Stimulated activated naive CD8-positive, alpha-beta T cell treated with anti-CD3 and anti-CD28 coated beads, Interleukin-15, amount 100 ng/mL, for 72 hours (primary cell): ENCODE data around the gene MYOF.
A peak's percentile ranks its signal among the peaks of the same experiment; 100 is the strongest.
"Not testable (repeated sequence)": the region's sequence is repeated elsewhere in the genome, so short reads cannot be mapped to it uniquely, and the experiment has no call there.

ENCODE experiments used
- ATAC-seq: fragments of 150-1000 bp; cut with Tn5 transposase; 2 replicates; pipeline ENCODE4 v1.10.0; 2021; ENCODE audit warnings: mild to moderate bottlenecking, moderate library complexity
- DNase-seq, 2 donors: peaks; one replicate each; pipeline ENCODE4 v3.0.0; 2021 to 2022
- H3K27ac Mint-ChIP-seq, 2 donors: one replicate each; pipeline ENCODE4 v1.8.0; 2022; ENCODE audit warnings: mild to moderate bottlenecking in 2 of 2, mixed read lengths in 2 of 2, moderate library complexity in 2 of 2
- H3K27me3 Mint-ChIP-seq: one replicate; pipeline ENCODE4 v1.8.0; 2022; ENCODE audit warnings: mixed read lengths
- H3K4me1 Mint-ChIP-seq: one replicate; pipeline ENCODE4 v1.8.0; 2022; ENCODE audit warnings: mild to moderate bottlenecking, mixed read lengths
- H3K4me3 Mint-ChIP-seq, 2 donors: one replicate each; pipeline ENCODE4 v1.8.0; 2022; ENCODE audit warnings: mild to moderate bottlenecking in 2 of 2, mixed read lengths in 2 of 2, moderate library complexity in 1 of 2
- H3K9me3 Mint-ChIP-seq, 2 donors: one replicate each; pipeline ENCODE4 v1.8.0; 2022; ENCODE audit warnings: mixed read lengths in 2 of 2

Gene MYOF

DNA sequence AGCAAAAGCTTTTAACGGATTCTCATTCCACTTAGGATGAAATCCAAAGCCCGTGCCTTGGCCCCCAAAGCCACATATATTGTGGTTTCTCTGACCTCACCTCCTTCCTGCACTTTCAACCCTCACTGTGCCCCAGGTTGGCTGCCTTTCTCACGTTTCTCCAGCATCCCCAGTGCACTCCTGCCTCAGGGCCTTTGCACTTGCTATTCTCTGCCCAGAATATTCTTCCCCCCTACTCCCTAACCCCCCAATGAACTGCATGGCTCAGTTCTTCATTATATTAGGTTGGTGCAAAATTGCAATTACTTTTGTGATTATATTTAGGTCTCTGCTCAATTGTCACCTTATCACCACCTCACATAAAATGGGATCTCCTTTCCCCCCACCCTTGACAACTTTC is 34.2 kb downstream of the MYOF start:
- no peaks in the 10 kb centered on the region for H3K27me3 Mint-ChIP-seq
- ATAC-seq (no peak), DNase-seq (no peak)
- no peak overlapping the region for H3K4me3 Mint-ChIP-seq
- H3K4me1 Mint-ChIP-seq = peaks cover 13% of the 10 kb centered on the region
- no peaks in the 10 kb centered on the region for H3K9me3 Mint-ChIP-seq
- H3K27ac Mint-ChIP-seq = no peak overlapping the region

GRCh38 chr10:93447019-93447418 is 35.1 kb downstream of the MYOF start:
- Mint-ChIP-seq H3K27ac (no peak overlapping the region), H3K27me3 (no peaks in the 10 kb centered on the region), H3K9me3 (no peaks in the 10 kb centered on the region), H3K4me1 (peaks cover 10% of the 10 kb centered on the region), H3K4me3 (no peak overlapping the region)
- ATAC-seq = no peak
- no peak for DNase-seq

DNA sequence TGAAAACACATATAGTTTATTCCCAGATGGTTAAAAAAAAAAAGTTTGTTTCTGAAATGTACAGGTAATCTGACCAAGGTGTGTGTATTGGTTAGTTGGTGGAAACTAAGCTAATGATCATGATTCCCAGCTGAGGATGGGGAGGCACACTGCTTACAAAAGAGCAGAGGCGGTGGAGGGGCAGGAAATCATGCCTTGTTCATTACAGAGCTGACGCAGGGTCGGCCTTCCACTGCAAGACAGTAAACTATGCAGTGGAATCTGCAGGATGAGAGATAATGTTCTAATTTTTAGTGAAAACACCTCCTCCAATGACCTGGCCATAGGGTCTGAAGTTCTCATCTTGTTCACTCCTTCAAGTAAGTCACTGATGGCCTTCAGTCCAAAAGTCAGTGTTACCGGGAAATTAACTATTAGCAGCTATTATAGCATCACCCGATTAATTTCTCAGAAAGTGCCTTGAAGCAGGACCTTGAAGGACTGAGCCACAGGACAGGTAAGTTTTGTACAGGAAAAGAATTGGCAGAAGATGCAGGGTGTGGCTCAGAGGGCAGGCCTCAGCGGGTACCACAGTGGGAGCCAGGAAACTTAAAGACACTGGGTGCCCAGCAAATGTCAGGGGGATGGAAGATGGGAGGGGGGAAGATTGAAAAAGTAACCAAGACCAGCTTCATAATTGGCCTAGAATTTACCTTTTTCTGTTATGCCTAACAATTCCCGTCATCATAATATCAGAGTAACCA is 36.0 kb downstream of the MYOF start:
- Mint-ChIP-seq H3K27ac (peak overlapping the region in 1 of 2 donors; percentile 17), H3K27me3 (no peaks in the 10 kb centered on the region), H3K4me3 (no peak overlapping the region), H3K4me1 (peaks cover under 1% of the 10 kb centered on the region), H3K9me3 (no peaks in the 10 kb centered on the region)
- ATAC-seq (no peak), DNase-seq (no peak)

DNA sequence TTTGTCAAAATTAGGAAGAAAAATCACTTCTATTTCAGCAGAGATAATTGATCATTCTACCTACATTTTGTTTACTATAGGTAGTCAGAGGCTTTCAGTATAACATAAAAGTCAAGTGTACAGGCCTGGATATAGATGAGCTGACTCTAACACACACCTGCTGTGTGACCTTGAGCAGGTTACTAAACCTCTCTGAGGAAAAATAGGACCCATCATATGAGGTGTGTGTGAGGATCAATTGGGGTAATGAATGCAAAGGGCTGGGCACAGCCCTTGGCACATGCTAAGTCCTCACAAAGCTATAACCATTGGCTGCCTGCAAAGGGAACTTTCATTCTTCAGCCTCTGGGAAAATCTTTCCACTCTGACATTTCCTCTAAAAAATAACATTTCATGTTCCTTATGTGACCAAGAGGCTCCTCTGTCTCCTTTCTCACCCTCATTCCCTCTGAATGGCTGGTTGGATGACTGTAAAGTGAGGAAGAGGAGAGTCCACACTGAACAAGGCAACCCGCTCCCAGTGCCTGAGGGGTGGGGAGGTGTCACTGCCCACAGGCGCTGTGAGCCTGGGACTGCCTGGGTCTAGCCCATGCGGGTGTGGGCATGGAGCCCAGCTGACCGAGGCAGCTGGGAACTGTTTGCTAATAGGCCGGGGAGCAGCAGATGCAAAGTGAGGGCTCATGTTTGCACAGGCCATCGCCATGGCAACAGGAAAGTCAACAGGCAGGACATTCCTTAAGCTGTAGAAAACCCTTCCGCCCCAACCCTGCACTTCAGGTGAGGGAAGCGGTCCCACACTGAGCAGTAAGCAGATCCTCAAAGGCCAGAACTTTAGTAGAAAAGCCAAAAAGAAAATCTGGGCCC is 36.8 kb downstream of the MYOF start:
- H3K27me3 Mint-ChIP-seq = no peaks in the 10 kb centered on the region
- ATAC-seq (no peak), DNase-seq (no peak)
- H3K27ac Mint-ChIP-seq = no peak overlapping the region
- H3K9me3 Mint-ChIP-seq = no peaks in the 10 kb centered on the region
- no peak overlapping the region for H3K4me3 Mint-ChIP-seq
- no peaks in the 10 kb centered on the region for H3K4me1 Mint-ChIP-seq

GRCh38 chr10:93443481-93443880 is 38.7 kb downstream of the MYOF start:
- no peak for DNase-seq
- Mint-ChIP-seq H3K9me3 (no peaks in the 10 kb centered on the region), H3K27me3 (no peaks in the 10 kb centered on the region), H3K4me3 (no peak overlapping the region), H3K27ac (no peak overlapping the region), H3K4me1 (no peaks in the 10 kb centered on the region)
- no peak for ATAC-seq

- not testable (repeated sequence) for H3K27ac Mint-ChIP-seq, H3K27me3 Mint-ChIP-seq, DNase-seq, H3K9me3 Mint-ChIP-seq, ATAC-seq, H3K4me1 Mint-ChIP-seq, H3K4me3 Mint-ChIP-seq
Observed at GRCh38 chr10:93442721-93443120, 39.4 kb downstream of the MYOF start.

- no peak for DNase-seq
- no peak for ATAC-seq
- H3K27me3 Mint-ChIP-seq = no peaks in the 10 kb centered on the region
- H3K4me1 Mint-ChIP-seq = no peaks in the 10 kb centered on the region
- no peak overlapping the region for H3K4me3 Mint-ChIP-seq
- H3K27ac Mint-ChIP-seq = no peak overlapping the region
- no peaks in the 10 kb centered on the region for H3K9me3 Mint-ChIP-seq
Observed at GRCh38 chr10:93440591-93441091, 41.5 kb downstream of the MYOF start.

DNA sequence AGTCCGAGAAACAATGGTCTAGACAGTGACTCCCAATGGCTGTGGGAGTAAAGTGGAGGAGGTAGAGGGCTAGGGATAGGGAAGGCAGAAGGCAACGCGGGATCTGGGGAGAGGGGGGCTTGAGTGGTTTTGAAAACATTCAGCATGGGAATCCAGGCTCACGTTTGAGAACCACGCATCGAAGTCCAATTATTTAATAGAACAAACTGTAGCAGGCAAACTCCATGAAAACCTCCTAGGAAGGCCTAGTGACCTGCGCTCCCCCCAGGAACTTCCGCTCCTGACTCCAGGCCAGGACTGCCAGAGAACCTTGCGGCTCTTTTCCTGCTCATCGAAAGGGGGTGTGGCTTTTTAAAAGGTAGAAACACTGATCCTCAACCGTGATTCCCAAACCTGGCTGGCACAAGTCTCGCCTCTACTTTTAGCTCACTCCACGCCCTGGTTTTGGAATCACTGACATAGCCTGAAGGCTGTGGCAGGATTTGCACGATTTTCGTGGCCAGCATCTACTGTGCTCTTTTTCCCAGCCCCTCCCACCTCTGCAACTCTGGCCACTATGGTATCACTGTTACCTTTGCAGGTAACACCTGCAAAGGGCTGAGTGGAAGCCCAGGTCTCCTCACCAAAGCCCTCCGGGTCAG is 43.4 kb downstream of the MYOF start:
- Mint-ChIP-seq H3K27ac (no peak overlapping the region), H3K4me3 (no peak overlapping the region), H3K9me3 (no peaks in the 10 kb centered on the region), H3K4me1 (no peaks in the 10 kb centered on the region), H3K27me3 (no peaks in the 10 kb centered on the region)
- DNase-seq (no peak), ATAC-seq (no peak)

DNA sequence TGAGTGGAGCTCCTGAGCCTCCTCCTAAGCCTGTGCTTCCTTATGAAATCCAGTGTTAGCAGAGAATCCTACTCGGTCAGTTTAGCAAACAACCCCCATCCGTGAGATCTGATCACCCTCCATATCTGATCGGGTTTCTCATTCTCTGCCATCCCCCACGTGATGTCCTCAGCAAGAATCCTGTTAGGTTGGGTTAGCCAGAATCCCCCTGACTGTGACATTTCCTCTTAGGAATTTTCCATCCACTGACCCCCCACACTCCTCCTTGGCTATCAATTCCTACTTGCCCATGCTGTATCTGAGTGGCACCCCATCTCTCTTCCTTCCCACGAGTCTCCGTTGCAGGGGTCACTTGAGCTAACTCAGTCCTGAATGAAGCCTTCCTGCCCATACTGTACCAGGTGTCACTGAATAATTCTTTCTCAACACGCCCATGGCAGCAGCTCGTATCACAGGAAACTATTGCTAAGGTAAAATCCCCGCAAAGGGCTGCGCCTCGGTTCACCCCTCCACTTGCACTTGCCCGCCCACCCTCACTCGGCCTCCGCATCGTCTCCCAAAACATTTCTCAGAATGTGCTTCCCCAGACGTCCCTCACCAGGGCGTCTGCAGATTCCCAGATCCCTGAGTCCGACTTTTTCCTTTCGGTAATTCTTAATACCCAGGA is 44.1 kb downstream of the MYOF start:
- Mint-ChIP-seq H3K9me3 (no peaks in the 10 kb centered on the region), H3K4me1 (no peaks in the 10 kb centered on the region), H3K27ac (no peak overlapping the region), H3K4me3 (no peak overlapping the region), H3K27me3 (no peaks in the 10 kb centered on the region)
- ATAC-seq (no peak), DNase-seq (no peak)

GRCh38 chr10:93437086-93437945 is 44.8 kb downstream of the MYOF start:
- DNase-seq = no peak
- no peaks in the 10 kb centered on the region for H3K9me3 Mint-ChIP-seq
- no peak overlapping the region for H3K27ac Mint-ChIP-seq
- no peaks in the 10 kb centered on the region for H3K4me1 Mint-ChIP-seq
- no peak for ATAC-seq
- H3K27me3 Mint-ChIP-seq = no peaks in the 10 kb centered on the region
- H3K4me3 Mint-ChIP-seq = no peak overlapping the region

DNA sequence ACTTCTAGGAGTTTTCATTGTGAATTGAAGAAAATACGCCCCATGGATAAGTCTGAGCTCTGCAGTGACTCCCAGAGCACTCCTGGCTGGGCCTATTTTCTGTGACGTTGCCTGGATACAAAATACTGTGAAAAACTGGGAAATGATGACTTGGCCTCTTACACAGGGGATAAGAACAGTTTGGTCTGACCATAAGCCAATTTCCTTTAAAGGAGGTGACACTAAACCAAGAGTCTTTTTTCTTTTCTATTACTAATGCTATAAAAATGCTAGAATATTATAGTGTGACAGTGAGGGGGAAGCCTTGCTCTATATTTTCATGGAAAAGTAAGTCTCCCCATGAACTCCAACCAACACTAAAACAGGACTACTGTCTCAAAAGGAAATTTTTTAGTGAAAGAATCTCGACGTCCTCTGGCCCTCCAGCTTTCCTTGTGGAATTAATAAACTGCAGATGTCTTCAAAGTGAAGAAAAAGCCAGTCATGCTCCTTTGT is 45.5 kb downstream of the MYOF start:
- Mint-ChIP-seq H3K9me3 (no peaks in the 10 kb centered on the region), H3K4me3 (no peak overlapping the region), H3K27ac (no peak overlapping the region), H3K4me1 (no peaks in the 10 kb centered on the region), H3K27me3 (no peaks in the 10 kb centered on the region)
- DNase-seq = no peak
- no peak for ATAC-seq

DNA sequence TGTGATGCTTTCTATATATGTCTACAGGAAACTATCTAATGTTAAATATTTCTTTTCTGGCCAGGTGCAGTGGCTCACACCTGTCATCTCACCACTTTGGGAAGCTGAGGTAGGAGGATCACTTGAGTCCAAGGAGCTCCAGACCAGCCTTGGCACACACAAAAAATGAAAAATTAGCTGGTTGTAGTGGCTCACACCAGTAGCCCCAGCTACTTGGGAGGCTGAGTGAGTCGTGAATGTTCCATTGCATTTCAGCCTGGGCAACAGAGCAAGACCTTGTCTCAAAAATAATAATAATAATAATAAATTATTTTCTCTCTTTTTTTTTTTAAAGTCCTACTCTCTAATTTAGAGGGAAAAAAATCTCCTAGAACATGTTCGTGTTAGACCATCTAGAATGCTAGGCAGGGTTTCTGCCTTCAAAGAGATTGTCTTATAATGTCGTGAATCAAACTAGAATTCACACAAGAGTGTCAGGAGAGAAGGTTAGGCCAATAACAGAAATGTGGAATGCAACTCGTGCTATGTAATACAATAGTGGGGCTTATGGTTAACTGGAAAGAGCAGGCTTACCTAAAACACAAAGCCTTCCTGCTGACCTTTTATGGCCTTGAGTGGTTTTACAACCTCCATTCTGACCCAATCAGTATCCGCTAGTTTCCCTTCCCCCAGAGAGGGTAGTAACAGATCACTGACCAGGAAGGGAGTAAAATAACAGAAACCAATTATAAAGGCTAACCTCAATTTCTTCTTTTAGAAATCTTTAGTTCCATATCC is 46.3 kb downstream of the MYOF start:
- Mint-ChIP-seq H3K27me3 (no peaks in the 10 kb centered on the region), H3K4me3 (no peak overlapping the region), H3K27ac (no peak overlapping the region), H3K9me3 (no peaks in the 10 kb centered on the region), H3K4me1 (no peaks in the 10 kb centered on the region)
- ATAC-seq (no peak), DNase-seq (no peak)

- Mint-ChIP-seq H3K9me3 (no peaks in the 10 kb centered on the region), H3K4me1 (no peaks in the 10 kb centered on the region), H3K27me3 (no peaks in the 10 kb centered on the region), H3K27ac (no peak overlapping the region), H3K4me3 (no peak overlapping the region)
- no peak for DNase-seq
- ATAC-seq = no peak
Observed at GRCh38 chr10:93434991-93435491, 47.1 kb downstream of the MYOF start.

GRCh38 chr10:93431361-93431760 is 50.8 kb downstream of the MYOF start:
- H3K27ac Mint-ChIP-seq = no peak overlapping the region
- ATAC-seq = no peak
- peaks cover 8% of the 10 kb centered on the region for H3K4me1 Mint-ChIP-seq
- H3K4me3 Mint-ChIP-seq = no peak overlapping the region
- H3K27me3 Mint-ChIP-seq = no peaks in the 10 kb centered on the region
- H3K9me3 Mint-ChIP-seq = peaks cover 0 to 8% of the 10 kb centered on the region in 2 donors
- DNase-seq = no peak
